Stimulated activated CD4-positive, alpha-beta T cell treated with anti-CD3 and anti-CD28 coated beads, Interleukin-1b, Interleukin-23, amount 100 ng/mL, for 24 hours (primary cell): ENCODE measurements around the gene OLA1.

Experiments
- DNase-seq, 4 experiments: peaks; one replicate each; pipeline ENCODE4 v3.0.0-alpha.2; 2020; ENCODE audit warnings: low read depth in 4 of 4, low spot score in 1 of 4

The OLA1 gene

DNA sequence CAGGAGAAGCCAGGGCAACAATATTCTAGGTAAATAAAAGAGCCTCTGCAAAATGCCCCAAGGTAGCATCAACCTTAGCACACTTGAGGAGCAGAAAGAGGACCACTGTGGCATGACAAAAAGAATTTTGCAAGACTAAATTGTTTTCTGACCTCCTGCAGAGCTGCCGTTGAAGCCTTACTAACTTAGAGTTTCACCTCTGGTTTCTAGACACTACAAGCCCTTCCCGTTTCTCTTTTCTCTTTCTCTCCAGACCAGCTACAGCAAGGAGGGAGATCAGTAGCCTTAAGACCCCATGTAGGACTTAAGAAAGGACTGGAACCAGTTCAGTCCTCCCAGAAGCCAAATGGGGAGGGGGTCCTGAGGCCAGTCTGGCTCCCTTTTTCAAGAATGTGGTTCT lies 209.9 kb downstream of the OLA1 start:
- no peak for DNase-seq

- DNase-seq, result no peak
These were observed 211.5 kb downstream of the OLA1 start for GRCh38 chr2:174036825-174037224.

DNA sequence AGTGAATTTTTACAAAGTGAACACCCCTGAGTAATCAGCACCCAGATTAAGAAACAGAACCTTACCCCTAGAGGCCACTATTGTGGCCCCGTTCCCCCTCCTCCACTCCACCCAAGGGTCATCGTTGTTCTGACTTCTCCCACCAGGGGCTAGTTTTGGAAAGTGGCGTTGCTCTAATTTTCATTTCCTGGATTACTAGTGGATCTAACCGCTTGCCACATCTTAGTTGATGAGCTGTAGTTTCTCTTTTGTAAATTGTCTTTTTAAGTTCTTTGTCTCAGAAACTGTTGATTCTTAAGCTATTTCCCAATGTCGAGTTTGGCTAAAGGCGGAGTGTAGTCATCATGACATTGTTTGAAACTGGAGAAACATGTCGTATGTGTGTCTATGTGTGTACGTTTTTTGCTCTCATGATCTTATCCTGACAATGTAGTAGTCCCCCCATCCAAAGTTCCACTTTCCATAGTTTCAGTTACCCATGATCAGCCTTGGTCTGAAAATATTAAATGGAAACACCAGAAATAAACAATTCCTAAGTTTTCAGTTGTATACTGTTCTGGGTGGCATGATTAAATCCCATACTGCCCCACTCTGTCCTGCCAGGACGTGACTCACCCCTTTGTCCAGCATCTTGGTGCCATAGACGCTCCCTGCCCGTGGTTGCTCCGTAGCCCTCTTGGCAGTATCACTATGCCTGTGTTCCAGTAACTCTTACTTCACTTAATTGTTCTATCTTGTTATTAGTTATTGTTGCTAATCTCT lies 212.2 kb downstream of the OLA1 start:
- no peak for DNase-seq

DNA sequence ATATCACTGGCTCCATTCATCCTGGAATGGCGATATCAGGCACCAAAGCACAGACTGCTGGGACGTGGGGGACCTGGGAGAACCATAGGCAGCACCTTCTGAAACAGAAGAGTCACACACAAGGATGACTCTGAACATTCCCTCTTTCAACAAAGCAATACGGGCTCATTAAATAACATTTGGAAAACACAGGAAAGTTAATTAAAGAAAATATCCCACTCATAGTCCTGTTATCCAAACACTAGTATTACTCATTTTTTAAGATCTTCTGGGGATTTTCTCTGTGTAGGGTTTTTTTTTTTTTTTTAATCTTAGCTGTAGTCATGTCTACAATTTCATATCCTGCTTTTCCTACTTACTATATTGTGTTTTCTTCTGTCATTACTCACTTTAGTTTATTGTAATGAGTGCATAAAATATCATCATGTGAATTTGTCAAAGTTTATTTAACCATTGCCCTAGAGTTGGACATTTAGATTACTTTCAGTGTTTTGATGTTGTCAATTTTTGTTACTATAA lies 213.2 kb downstream of the OLA1 start:
- DNase-seq, result no peak

DNA sequence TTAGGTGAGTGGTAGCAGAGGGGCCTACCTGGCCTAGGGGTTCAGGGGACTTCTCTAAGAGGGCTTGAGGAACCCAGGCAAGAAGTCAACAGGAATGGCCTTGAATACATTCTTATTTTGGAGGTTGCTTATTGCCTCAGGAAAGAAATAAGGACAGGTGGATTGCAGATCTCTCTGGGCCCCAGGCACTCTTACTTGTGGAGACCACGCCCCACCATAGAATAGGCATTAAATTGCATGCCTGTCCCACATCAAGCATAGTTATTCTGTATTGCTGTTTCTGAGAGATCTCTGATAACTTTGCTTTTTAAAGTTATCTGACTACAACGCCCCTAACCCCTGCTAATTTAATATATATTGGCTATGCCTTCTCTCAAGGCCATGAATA lies 215.2 kb downstream of the OLA1 start:
- no peak for DNase-seq

- DNase-seq, result no peak
These were observed 217.1 kb downstream of the OLA1 start for GRCh38 chr2:174031226-174031625.

DNA sequence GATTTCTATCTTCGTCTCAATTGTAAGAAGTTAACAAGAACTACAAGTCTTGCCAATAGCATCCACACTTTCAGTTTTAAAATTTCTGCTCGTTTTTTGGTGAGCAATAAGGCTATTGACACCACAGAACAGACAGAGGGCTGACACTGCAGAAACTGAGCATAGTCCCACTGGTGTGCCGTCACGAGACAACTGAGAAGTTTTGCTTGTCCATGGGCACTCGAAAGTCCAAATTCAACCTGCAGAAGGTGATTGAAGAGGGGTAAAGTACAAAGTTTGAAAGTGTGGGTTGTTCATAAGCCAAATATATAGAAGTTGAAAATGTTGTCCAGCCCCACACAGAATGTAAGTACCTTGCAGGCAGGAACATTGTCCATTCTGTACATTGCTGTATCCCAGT lies 219.4 kb downstream of the OLA1 start:
- DNase-seq, result no peak

- DNase-seq, result no peak
These were observed 220.4 kb downstream of the OLA1 start for GRCh38 chr2:174027956-174028355.

- no peak for DNase-seq
These were observed 222.0 kb downstream of the OLA1 start for GRCh38 chr2:174026122-174026845.

DNA sequence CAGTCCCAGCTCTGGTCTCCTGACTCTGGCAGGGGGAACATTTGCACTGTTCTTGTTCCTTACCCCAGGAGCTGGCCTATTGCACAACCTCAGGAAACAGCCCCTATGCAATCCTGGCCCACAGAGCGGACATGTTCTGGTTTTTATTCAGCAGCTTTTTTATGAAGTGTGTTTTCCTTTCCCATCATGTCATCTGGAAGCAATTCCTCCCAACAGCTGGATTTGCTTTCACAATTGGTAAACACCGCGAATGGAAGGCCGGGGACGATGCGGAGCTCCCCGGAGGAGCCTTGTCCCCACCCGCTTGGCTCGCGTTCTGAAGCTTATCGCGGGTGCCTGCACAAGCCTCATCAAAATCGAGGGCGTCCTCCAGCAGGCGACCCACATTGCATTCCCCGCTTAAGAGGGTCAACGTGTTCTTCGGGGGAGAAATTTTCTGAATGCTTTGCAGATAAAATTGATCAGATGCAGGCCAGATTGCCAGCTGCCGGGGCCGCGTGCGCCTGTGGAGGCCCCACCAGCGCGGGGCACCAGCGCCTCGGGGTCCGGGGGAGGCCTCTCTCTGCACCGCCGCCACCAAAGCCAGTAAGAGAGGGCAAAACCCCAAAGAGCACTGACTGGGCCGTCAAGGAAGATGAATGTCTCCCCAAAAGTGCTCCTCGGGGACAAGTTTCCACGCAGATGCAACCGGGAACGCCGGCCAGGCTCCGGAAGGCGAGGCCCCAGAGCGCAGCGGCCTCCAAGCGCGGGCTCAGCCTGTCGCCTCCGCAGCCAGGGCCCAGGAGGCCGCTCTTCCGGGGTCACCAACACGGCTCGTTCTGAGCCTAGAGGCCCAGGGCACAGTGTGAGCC lies 222.8 kb downstream of the OLA1 start:
- DNase-seq, result no peak

- DNase-seq, result no peak
These were observed 223.6 kb downstream of the OLA1 start for GRCh38 chr2:174024524-174025270.

- peak in 1 of 4 experiments; percentile 43 for DNase-seq
These were observed 224.5 kb downstream of the OLA1 start for GRCh38 chr2:174023591-174024523.
